PC-3 (cell line): ENCODE data around the gene DOCK8. TPM values are rescaled to one million over a fixed set of nuclear protein-coding genes. Genes with fewer than 3 reads are reported as not detected.

ENCODE experiments used
- ATAC-seq: fragments of 200-7000 bp; cut with Tn5 transposase; 2 replicates; pipeline ENCODE4 v1.9.1; 2020; ENCODE audit warnings: mild to moderate bottlenecking, moderate library complexity
- BruUV-seq: library from RNA; stranded (reverse); fragments of 400-500 nt; replicated peaks from 2 replicates; lab custom pipeline; 2021; lab: Mats Ljungman, UMichigan
- CTCF ChIA-PET: fragments of 300-600 bp; sonication (Branson Sonifier 250); formaldehyde crosslinking; loops from one replicate; lab custom pipeline; 2022; ENCODE audit warnings: antibody characterized with exemption; lab: Charles Lee
- POLR2A ChIA-PET: fragments of 300-600 bp; sonication (Branson Sonifier 250); formaldehyde crosslinking; loops from one replicate; lab custom pipeline; 2022; ENCODE audit warnings: antibody characterized with exemption; ENCODE audit not compliant: unreplicated experiment; lab: Charles Lee
- DNase-seq: peaks from one replicate; pipeline ENCODE4 v3.0.0-alpha.2; 2015
- H2AFZ ChIP-seq: fragments of 300-600 bp; sonication (generic); 2 replicates; pipeline ENCODE4 v1.6.0; 2016; ENCODE audit warnings: antibody characterized with exemption, low read length
- H3F3A ChIP-seq: fragments of 300-600 bp; sonication (generic); one replicate; pipeline ENCODE4 v1.6.0; 2017; ENCODE audit warnings: antibody characterized with exemption, low read length, control low read depth, mild to moderate bottlenecking; ENCODE audit not compliant: unreplicated experiment
- H3K27ac ChIP-seq: fragments of 300-600 bp; sonication (generic); 2 replicates; pipeline ENCODE4 v1.5.1; 2016; ENCODE audit warnings: mild to moderate bottlenecking, low read length
- H3K27me3 ChIP-seq: fragments of 300-600 bp; sonication (generic); 2 replicates; pipeline ENCODE4 v1.6.1; 2016; ENCODE audit warnings: low read length, mixed read lengths
- H3K36me3 ChIP-seq: fragments of 300-600 bp; sonication (generic); 2 replicates; pipeline ENCODE4 v1.6.1; 2016; ENCODE audit warnings: low read depth, mixed run types, low read length, mixed read lengths
- H3K4me1 ChIP-seq: fragments of 300-600 bp; sonication (generic); 2 replicates; pipeline ENCODE4 v1.5.1; 2016; ENCODE audit warnings: low read length; ENCODE audit not compliant: insufficient read depth
- H3K4me2 ChIP-seq: fragments of 300-600 bp; sonication (generic); 2 replicates; pipeline ENCODE4 v1.6.0; 2016; ENCODE audit warnings: low read length
- H3K4me3 ChIP-seq: fragments of 300-600 bp; sonication (generic); 2 replicates; pipeline ENCODE4 v1.5.1; 2016; ENCODE audit warnings: mild to moderate bottlenecking, low read length, mixed read lengths
- H3K79me2 ChIP-seq: fragments of 300-600 bp; sonication (generic); 2 replicates; pipeline ENCODE4 v1.6.1; 2017; ENCODE audit warnings: low read length, mixed read lengths
- H3K9ac ChIP-seq: fragments of 300-600 bp; sonication (generic); 2 replicates; pipeline ENCODE4 v1.6.0; 2016; ENCODE audit warnings: mild to moderate bottlenecking, low read length
- H3K9me2 ChIP-seq: fragments of 300-600 bp; sonication (generic); replicated peaks from 2 replicates; pipeline ENCODE4 v1.6.1; 2016; ENCODE audit warnings: mixed run types, low read length, mixed read lengths
- H3K9me3 ChIP-seq: fragments of 300-600 bp; sonication (generic); 2 replicates; pipeline ENCODE4 v1.6.1; 2016; ENCODE audit warnings: low read length, mixed read lengths
- H4K20me1 ChIP-seq: fragments of 300-600 bp; sonication (generic); 2 replicates; pipeline ENCODE4 v1.6.1; 2016; ENCODE audit warnings: low read length, mixed read lengths
- CTCF ChIP-seq: fragments of 300-600 bp; sonication (generic); conservative IDR thresholded peaks from 2 replicates; pipeline ENCODE4 v1.5.1; 2017; ENCODE audit warnings: antibody characterized with exemption, low read depth, mild to moderate bottlenecking, low read length
- EZH2 ChIP-seq: fragments of 300-600 bp; sonication (generic); IDR thresholded peaks from one replicate; pipeline ENCODE4 v1.6.1; 2017; ENCODE audit warnings: antibody characterized with exemption, mild to moderate bottlenecking, low read length; ENCODE audit not compliant: unreplicated experiment
- EZH2phosphoT487 ChIP-seq: fragments of 300-600 bp; sonication (generic); IDR thresholded peaks from 2 replicates; pipeline ENCODE4 v1.6.1; 2018; ENCODE audit warnings: mild to moderate bottlenecking, antibody characterized with exemption, low read length, borderline replicate concordance
- intact Hi-C: fragments of 100-400 bp; cut with micrococcal nuclease; formaldehyde crosslinking; loops from 2 replicates; pipeline ENCODE4 v1.9.0; 2023
- total RNA-seq: library from RNA; depleted of rRNA; stranded (reverse); fragments of >200 nt; gene quantifications from 2 replicates; pipeline ENCODE4 v1.2.3, GENCODE V29; 2014

DOCK8 gene
- total RNA-seq, 1 experiment from 2014 or later, result 1.9 TPM

GRCh38 chr9:382383-382782 lies 167.7 kb downstream of the DOCK8 start:
- H3K9me3 ChIP-seq, result no peaks in the 10 kb centered on the region
- H4K20me1 ChIP-seq, result no peaks in the 10 kb centered on the region
- H3K4me2 ChIP-seq, result no peak overlapping the region
- ChIA-PET POLR2A (no interaction called here), CTCF (no interaction called here)
- DNase-seq (no peak), ATAC-seq (no peak)
- H3K9me2 ChIP-seq, result no peaks in the 10 kb centered on the region
- no peaks in the 10 kb centered on the region for H3K27me3 ChIP-seq
- intact Hi-C loops, result no loop called here
- no peaks in the 10 kb centered on the region for H3K36me3 ChIP-seq
- no peak overlapping the region for H3K4me3 ChIP-seq
- TF ChIP-seq EZH2phosphoT487, result no peak
- TF ChIP-seq EZH2, result no peak
- TF ChIP-seq CTCF, result no peak
- H2AFZ ChIP-seq, result no peak overlapping the region
- no peaks in the 10 kb centered on the region for H3K79me2 ChIP-seq
- H3K4me1 ChIP-seq, result no peaks in the 10 kb centered on the region
- no peaks in the 10 kb centered on the region for H3F3A ChIP-seq
- no TSS peak for BruUV-seq
- no peak overlapping the region for H3K9ac ChIP-seq
- H3K27ac ChIP-seq, result no peak overlapping the region

GRCh38 chr9:385818-386398 lies 171.2 kb downstream of the DOCK8 start:
- no peak overlapping the region for H2AFZ ChIP-seq
- H3K27me3 ChIP-seq, result no peaks in the 10 kb centered on the region
- no peak overlapping the region for H3K4me2 ChIP-seq
- H3K4me3 ChIP-seq, result no peak overlapping the region
- H3K36me3 ChIP-seq, result no peaks in the 10 kb centered on the region
- DNase-seq (peak; percentile 83), ATAC-seq (peak; percentile 91)
- no peaks in the 10 kb centered on the region for H4K20me1 ChIP-seq
- ChIA-PET CTCF (no interaction called here), POLR2A (no interaction called here)
- BruUV-seq, result no TSS peak
- intact Hi-C loops, result loop anchor here (1.0 to 5.0 kb wide), 5 partner anchors 101 to 421 kb away; no protein-coding TSS in a partner anchor
- no peak overlapping the region for H3K27ac ChIP-seq
- H3F3A ChIP-seq, result no peaks in the 10 kb centered on the region
- no peaks in the 10 kb centered on the region for H3K9me2 ChIP-seq
- TF ChIP-seq CTCF (peak; percentile 86), EZH2 (no peak)
- H3K79me2 ChIP-seq, result no peaks in the 10 kb centered on the region
- no peaks in the 10 kb centered on the region for H3K9me3 ChIP-seq
- H3K9ac ChIP-seq, result no peak overlapping the region
- H3K4me1 ChIP-seq, result no peaks in the 10 kb centered on the region

- H3K9ac ChIP-seq, result no peak overlapping the region
- no peak overlapping the region for H3K4me3 ChIP-seq
- H3K9me3 ChIP-seq, result no peaks in the 10 kb centered on the region
- no peaks in the 10 kb centered on the region for H3K9me2 ChIP-seq
- no TSS peak for BruUV-seq
- H3K27ac ChIP-seq, result no peak overlapping the region
- DNase-seq (no peak), ATAC-seq (no peak)
- H4K20me1 ChIP-seq, result no peaks in the 10 kb centered on the region
- H3K27me3 ChIP-seq, result no peaks in the 10 kb centered on the region
- no peak overlapping the region for H3K4me2 ChIP-seq
- H2AFZ ChIP-seq, result no peak overlapping the region
- ChIA-PET CTCF (no interaction called here), POLR2A (no interaction called here)
- no peaks in the 10 kb centered on the region for H3F3A ChIP-seq
- no peaks in the 10 kb centered on the region for H3K36me3 ChIP-seq
- TF ChIP-seq EZH2, result no peak
- TF ChIP-seq CTCF, result no peak
- no peaks in the 10 kb centered on the region for H3K79me2 ChIP-seq
- intact Hi-C loops, result loop anchor here (5.0 kb wide), 2 partner anchors 98 to 418 kb away; no protein-coding TSS in a partner anchor
- H3K4me1 ChIP-seq, result no peaks in the 10 kb centered on the region
Observed at GRCh38 chr9:389159-389558, 174.5 kb downstream of the DOCK8 start.
